Kidney (tissue), 14 donors: ENCODE results near the gene RNASEH2C. TPM values are rescaled to one million over a fixed set of nuclear protein-coding genes. Genes with fewer than 3 reads are reported as not detected.

ENCODE experiments used
- DNase-seq, 5 donors: peaks; one replicate each; pipeline ENCODE4 v3.0.0-alpha.2; 2013 to 2020
- FAIRE-seq: peaks from 2 replicates; lab custom pipeline; 2012; peaks lifted over from hg19 to GRCh38; lab: Jason Lieb, UNC
- H3K27ac ChIP-seq, 2 donors: one replicate each; pipeline ENCODE4 v1.7.0; 2013; ENCODE audit warnings: low read depth in 2 of 2, low read length in 2 of 2, inconsistent platforms in 1 of 2
- H3K27me3 ChIP-seq: one replicate; pipeline ENCODE4 v1.7.1; 2013; ENCODE audit warnings: low read length, inconsistent platforms; ENCODE audit not compliant: control insufficient read depth, insufficient read depth
- H3K36me3 ChIP-seq, 3 donors: one replicate each; pipeline versions ENCODE4 v1.7.0 to v1.7.1; 2013; ENCODE audit warnings: low read length in 3 of 3, control low read depth in 1 of 3, inconsistent platforms in 1 of 3; ENCODE audit not compliant: insufficient read depth in 3 of 3, control insufficient read depth in 2 of 3
- H3K4me1 ChIP-seq, 3 donors: one replicate each; pipeline versions ENCODE4 v1.7.0 to v1.7.1; 2013; ENCODE audit warnings: low read length in 3 of 3, inconsistent platforms in 1 of 3, low read depth in 1 of 3; ENCODE audit not compliant: control insufficient read depth in 2 of 3, insufficient read depth in 2 of 3
- H3K4me3 ChIP-seq, 3 donors: one replicate each; pipeline versions ENCODE4 v1.7.0 to v1.8.1; 2013; ENCODE audit warnings: low read length in 3 of 3, control low read depth in 1 of 3, inconsistent platforms in 1 of 3
- H3K9ac ChIP-seq, 3 donors: one replicate each; pipeline versions ENCODE4 v1.7.0 to v1.7.1; 2013; ENCODE audit warnings: low read length in 3 of 3, control low read depth in 1 of 3, inconsistent platforms in 1 of 3
- H3K9me3 ChIP-seq, 3 donors: one replicate each; pipeline versions ENCODE4 v1.7.0 to v1.7.1; 2013; ENCODE audit warnings: low read length in 3 of 3, control low read depth in 1 of 3, inconsistent platforms in 1 of 3; ENCODE audit not compliant: control insufficient read depth in 2 of 3, insufficient read depth in 1 of 3
- CTCF ChIP-seq: IDR thresholded peaks from 3 replicates; pipeline ENCODE4 v1.5.1; 2012; ENCODE audit warnings: mild to moderate bottlenecking, moderate library complexity, borderline replicate concordance; ENCODE audit not compliant: insufficient read depth; ENCODE audit errors: extremely low read depth
- intact Hi-C: fragments of 100-400 bp; cut with DNase I; formaldehyde crosslinking; loops from one replicate; pipeline ENCODE4 v1.11.1; 2022
- polyA plus RNA-seq: library from polyadenylated mRNA; stranded (reverse); fragments of 350-450 nt; fragmentation: Illumina TruSeq; extraction: RNeasy Lipid Tissue Mini Kit (QIAGEN cat#74804); gene quantifications from one replicate; pipeline ENCODE4 v1.2.3, GENCODE V29; 2014; ENCODE audit warnings: low read depth, low replicate concordance; ENCODE audit not compliant: insufficient read depth
- total RNA-seq: library from RNA; stranded (reverse); fragmentation: NEBNext Ultra II Directional; extraction: Animal tissue kit (Norgen Biotek cat#: 25700); gene quantifications from one replicate; pipeline ENCODE4 v1.2.1, GENCODE V29; 2021
- donor health status: control.
- donor health status: control.
- donor health status: control.
- donor health status: control.
- donor health status: control.
- donor health status: DM: yes; HTN: yes; CAD: no.
- donor health status: Normal renal cell carcinoma (clear cell type).

RNASEH2C gene
- total and polyA plus RNA-seq, 2 donors from 2014 or later, result 43.7 to 129 TPM

DNA sequence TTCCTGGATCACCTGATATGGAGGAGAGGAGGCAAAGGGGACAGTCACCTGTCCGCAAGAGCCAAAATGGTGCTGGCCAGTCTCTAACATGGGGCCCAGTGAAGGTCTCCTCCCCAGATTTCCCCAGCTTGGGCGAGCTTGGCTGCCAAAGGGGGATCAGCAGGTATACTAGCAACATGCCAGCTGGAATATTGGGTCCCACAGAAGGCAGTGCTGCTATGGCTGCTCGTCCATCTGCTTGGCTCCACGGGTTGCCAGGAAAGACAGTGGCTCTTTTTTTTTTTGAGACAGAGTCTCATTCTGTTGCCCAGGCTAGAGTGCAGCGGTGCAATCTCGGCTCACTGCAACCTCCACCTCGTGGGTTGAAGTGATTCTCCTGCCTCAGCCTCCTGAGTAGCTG, 21.3 kb downstream of the RNASEH2C start:
- no peak overlapping the region for H3K27ac ChIP-seq
- peaks cover 0 to 11% (median 5%) of the 10 kb centered on the region in 3 donors for H3K4me1 ChIP-seq
- TF ChIP-seq CTCF, result no peak
- H3K4me3 ChIP-seq, result no peak overlapping the region
- H3K36me3 ChIP-seq, result no peaks in the 10 kb centered on the region
- DNase-seq (no peak), FAIRE-seq (no peak)
- H3K27me3 ChIP-seq, result no peaks in the 10 kb centered on the region
- intact Hi-C loops, result no loop called here
- H3K9ac ChIP-seq, result no peak overlapping the region
- no peaks in the 10 kb centered on the region for H3K9me3 ChIP-seq

GRCh38 chr11:65698205-65698604, 22.4 kb downstream of the RNASEH2C start:
- Histone ChIP-seq H3K27ac (no peak overlapping the region), H3K4me3 (no peak overlapping the region), H3K9me3 (no peaks in the 10 kb centered on the region), H3K27me3 (no peaks in the 10 kb centered on the region), H3K36me3 (no peaks in the 10 kb centered on the region), H3K9ac (no peak overlapping the region), H3K4me1 (peaks cover 0 to 16% (median 5%) of the 10 kb centered on the region in 3 donors)
- FAIRE-seq (no peak), DNase-seq (no peak)
- intact Hi-C loops, result no loop called here
- TF ChIP-seq CTCF, result no peak

DNA sequence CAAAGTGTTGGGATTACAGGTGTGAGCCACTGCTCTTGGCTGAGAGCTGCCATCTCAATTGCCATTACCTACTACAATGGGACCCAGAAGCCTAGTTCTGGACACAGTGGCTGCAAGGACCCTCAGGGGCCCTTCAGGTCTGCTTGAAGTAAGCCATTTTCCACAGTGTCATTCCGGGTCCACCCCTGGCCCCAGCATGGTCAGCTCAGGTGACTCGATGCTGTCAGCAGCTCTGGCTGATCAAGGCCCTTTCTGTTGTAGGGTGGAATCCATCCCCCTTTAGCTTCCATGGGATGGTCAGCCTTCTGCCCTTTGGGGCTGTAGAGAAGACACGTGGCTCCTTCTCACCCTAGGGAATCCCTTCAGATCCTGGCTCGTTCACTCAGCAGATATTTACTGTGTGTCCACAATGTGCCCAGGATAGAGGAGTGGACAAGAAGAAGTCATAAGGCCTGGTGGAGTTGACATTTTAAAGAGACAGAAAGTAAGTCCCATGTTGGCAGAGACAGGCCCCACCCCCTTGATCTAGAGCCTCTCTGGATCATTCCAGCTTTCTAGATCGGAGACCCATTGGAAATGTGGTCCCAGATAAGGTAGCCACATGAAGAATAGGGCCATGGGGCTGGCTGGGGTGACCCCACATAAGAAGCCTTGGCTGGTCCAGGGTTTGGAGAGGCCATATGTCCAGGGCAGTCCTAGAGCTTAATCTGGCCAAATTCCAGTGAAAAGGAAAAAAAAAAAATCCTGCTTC, 23.6 kb downstream of the RNASEH2C start:
- peaks cover 0 to 16% (median 5%) of the 10 kb centered on the region in 3 donors for H3K4me1 ChIP-seq
- H3K27me3 ChIP-seq, result no peaks in the 10 kb centered on the region
- H3K4me3 ChIP-seq, result no peak overlapping the region
- no peak overlapping the region for H3K9ac ChIP-seq
- no peaks in the 10 kb centered on the region for H3K36me3 ChIP-seq
- DNase-seq (no peak), FAIRE-seq (no peak)
- no peaks in the 10 kb centered on the region for H3K9me3 ChIP-seq
- no peak overlapping the region for H3K27ac ChIP-seq
- no peak for TF ChIP-seq CTCF
- intact Hi-C loops, result no loop called here
